K562 (cell line): ENCODE measurements around the gene FCGR2B. TPM values are rescaled to one million over a fixed set of nuclear protein-coding genes. Genes with fewer than 3 reads are reported as not detected.

Source experiments
- ATAC-seq: fragments of 200-7000 bp; cut with Tn5 transposase; 3 replicates; pipeline ENCODE4 v1.9.1; 2020; ENCODE audit warnings: moderate library complexity
- BruUV-seq: library from RNA; stranded (reverse); fragments of 400-500 nt; replicated peaks from 2 replicates; lab custom pipeline; 2021; lab: Mats Ljungman, UMichigan
- CTCF ChIA-PET: fragments of 300-600 bp; formaldehyde crosslinking; extraction: SDS; loops from one replicate; lab custom pipeline; 2021; ENCODE audit warnings: low intra/inter-chr PET ratio; lab: Yijun Ruan, JAX
- POLR2A ChIA-PET: fragments of 300-600, 350-650 bp; sonication (Branson Sonifier 250); formaldehyde crosslinking; extraction: SDS; loops from one replicate; lab custom pipeline; 2021; ENCODE audit warnings: antibody characterized with exemption, inconsistent platforms; lab: Yijun Ruan, JAX
- DNase-seq, 4 experiments: peaks; one replicate each; pipeline versions ENCODE4 v3.0.0 to v3.0.0-alpha.2; 2011 to 2018; ENCODE audit warnings: low spot score in 3 of 4, mixed read lengths in 3 of 4; ENCODE audit errors: extremely low read depth in 1 of 4
- FAIRE-seq: peaks from 2 replicates; lab custom pipeline; 2011; peaks lifted over from hg19 to GRCh38; lab: Jason Lieb, UNC
- H2AFZ ChIP-seq: 2 replicates; pipeline ENCODE4 v1.6.0; 2011; ENCODE audit warnings: low read depth, low read length, control low read depth, inconsistent platforms
- H3K27ac ChIP-seq: fragments of 200-600 bp; 3 replicates; pipeline ENCODE4 v1.8.0; 2011; ENCODE audit warnings: low read depth, mild to moderate bottlenecking, control low read depth, inconsistent platforms, low read length, moderate library complexity, mixed read lengths; ENCODE audit errors: extremely low read depth
- H3K27me3 ChIP-seq, 2 experiments: fragments of 300-600 bp in 1 of 2; 2 replicates in 1 of 2; 3 replicates in 1 of 2; pipeline versions ENCODE4 v1.6.0 to v1.8.0; 2011; ENCODE audit warnings: inconsistent platforms in 2 of 2, low read length in 2 of 2, mild to moderate bottlenecking in 1 of 2, mixed read lengths in 1 of 2, moderate library complexity in 1 of 2; ENCODE audit not compliant: control insufficient read depth in 2 of 2, insufficient read depth in 2 of 2
- H3K36me3 ChIP-seq: fragments of 300-600 bp; 3 replicates; pipeline ENCODE4 v1.8.0; 2011; ENCODE audit warnings: mild to moderate bottlenecking, low read length, inconsistent platforms; ENCODE audit not compliant: control insufficient read depth, insufficient read depth
- H3K4me1 ChIP-seq, 2 experiments: fragments of 200-600 bp in 1 of 2; replicated peaks in 1 of 2; 2 replicates in 1 of 2; 3 replicates in 1 of 2; pipeline versions ENCODE4 v1.5.1 to v1.8.0; 2011; ENCODE audit warnings: inconsistent platforms in 2 of 2, low read length in 2 of 2, mild to moderate bottlenecking in 1 of 2, mixed read lengths in 1 of 2, moderate library complexity in 1 of 2; ENCODE audit not compliant: control insufficient read depth in 2 of 2, insufficient read depth in 2 of 2
- H3K4me2 ChIP-seq: 2 replicates; pipeline ENCODE4 v1.6.1; 2011; ENCODE audit warnings: low read length, control low read depth, inconsistent platforms, mixed read lengths; ENCODE audit not compliant: insufficient read depth
- H3K4me3 ChIP-seq: fragments of 200-600 bp; sonication (generic), shearing (Covaris generic); 2 replicates; pipeline ENCODE4 v1.5.1; 2016; ENCODE audit warnings: control low read depth, inconsistent platforms
- H3K79me2 ChIP-seq: fragments of 200-600 bp; 3 replicates; pipeline ENCODE4 v1.8.0; 2011; ENCODE audit warnings: low read length, inconsistent platforms; ENCODE audit not compliant: control insufficient read depth, insufficient read depth
- H3K9ac ChIP-seq, 2 experiments: 2 replicates each; pipeline versions ENCODE4 v1.6.0 to v1.6.1; 2011; ENCODE audit warnings: low read depth in 2 of 2, low read length in 2 of 2, control low read depth in 1 of 2, inconsistent platforms in 1 of 2, mild to moderate bottlenecking in 1 of 2, mixed read lengths in 1 of 2; ENCODE audit not compliant: insufficient read depth in 1 of 2
- H3K9me1 ChIP-seq: one replicate; pipeline ENCODE4 v1.6.0; 2011; ENCODE audit warnings: inconsistent platforms, mild to moderate bottlenecking, low read length, moderate library complexity; ENCODE audit not compliant: control insufficient read depth, insufficient read depth
- H3K9me3 ChIP-seq: replicated peaks from 2 replicates; pipeline ENCODE4 v1.5.1; 2011; ENCODE audit warnings: low read depth, low read length, inconsistent platforms; ENCODE audit not compliant: control insufficient read depth, insufficient read depth
- H4K20me1 ChIP-seq: replicated peaks from 2 replicates; pipeline ENCODE4 v1.6.1; 2011; ENCODE audit warnings: low read length, inconsistent platforms, mixed read lengths; ENCODE audit not compliant: control insufficient read depth, insufficient read depth
- BRD4 ChIP-seq: fragments of 200-600 bp; sonication (generic); IDR thresholded peaks from 2 replicates; pipeline ENCODE4 v1.6.1; 2017; ENCODE audit warnings: inconsistent platforms
- HCFC1 ChIP-seq: IDR thresholded peaks from 2 replicates; pipeline ENCODE4 v1.6.1; 2012; ENCODE audit warnings: low read depth, low read length, improper control_type of control experiment
- TAF7 ChIP-seq: fragments of 450-650 bp; IDR thresholded peaks from 2 replicates; pipeline ENCODE4 v1.6.1; 2016; ENCODE audit warnings: missing genetic modification characterization, missing compliant biosample characterization
- YBX1 ChIP-seq: fragments of 450-650 bp; IDR thresholded peaks from 2 replicates; pipeline ENCODE4 v1.7.1; 2016; ENCODE audit warnings: mild to moderate bottlenecking
- ZFPM2 ChIP-seq: fragments of 250-450 bp; sonication (Bioruptor Pico); IDR thresholded peaks from 2 replicates; pipeline ENCODE4 v1.5.1; 2022; ENCODE audit warnings: mild to moderate bottlenecking
- ZNF408 ChIP-seq: fragments of 250-450 bp; sonication (Bioruptor Pico); IDR thresholded peaks from 2 replicates; pipeline ENCODE4 v1.4.0; 2020; ENCODE audit warnings: low read depth, mild to moderate bottlenecking, moderate library complexity
- WGBS: fragments of 100-300 bp; shearing (Covaris generic); methylation state at CpG from one replicate; pipeline ENCODE4 v1.1.6; 2016; ENCODE audit warnings: low coverage, mixed read lengths; ENCODE audit not compliant: insufficient coverage; ENCODE audit errors: missing lambda C conversion rate; 5-methylcytosine and 5-hydroxymethylcytosine counted together
- in situ Hi-C: fragments of 300-500 bp; cut with MboI; formaldehyde crosslinking; loops from 4 replicates; pipeline ENCODE4 v1.15.0; 2018; ENCODE audit warnings: inconsistent platforms, mixed read lengths
- intact Hi-C: fragments of 100-400 bp; cut with micrococcal nuclease; formaldehyde crosslinking; loops from 2 replicates; pipeline ENCODE4 v1.14.2; 2022
- polyA plus RNA-seq, 8 experiments: library from polyadenylated mRNA; depleted of rRNA in 4 of 8; stranded (reverse) in 5 of 8; unstranded in 3 of 8; fragments of >200 nt; fragmentation: Nextera tagmentation in 2 of 8; fragmentation: Illumina TruSeq in 1 of 8; extraction: Ambion mirVana in 2 of 8; extraction: Trizol in 1 of 8; gene quantifications; 2 replicates each; pipeline versions ENCODE4 v1.2.1 to v1.2.3, GENCODE V29; 2011 to 2014; ENCODE audit warnings: inconsistent platforms in 1 of 8, missing spikeins in 1 of 8
- total RNA-seq, 7 experiments: library from RNA; depleted of rRNA in 6 of 7; stranded (reverse); fragments of >200 nt in 6 of 7; fragmentation: Illumina TruSeq in 2 of 7; extraction: Trizol in 2 of 7; gene quantifications; 2 replicates each; pipeline versions ENCODE4 v1.2.1 to v1.2.3, GENCODE V29; 2011 to 2021; ENCODE audit warnings: low replicate concordance in 1 of 7
- TF ChIP-seq, protein P1 (sequence below): sonication (generic); formaldehyde crosslinking; IDR thresholded peaks from 2 replicates; pipeline ENCODE4 v1.8.1; 2023; ENCODE audit warnings: mild to moderate bottlenecking, missing genetic modification reagents
- TF ChIP-seq, protein P2 (sequence below): fragments of 450-650 bp; IDR thresholded peaks from 2 replicates; pipeline ENCODE4 v1.6.1; 2016

FCGR2B gene
- total and polyA plus RNA-seq, 9 of the 15 experiments (the other 6 are each of a cell fraction or from before 2014, with no cell fraction given) = 1.7 to 8.9 (median 3.9) TPM

DNA sequence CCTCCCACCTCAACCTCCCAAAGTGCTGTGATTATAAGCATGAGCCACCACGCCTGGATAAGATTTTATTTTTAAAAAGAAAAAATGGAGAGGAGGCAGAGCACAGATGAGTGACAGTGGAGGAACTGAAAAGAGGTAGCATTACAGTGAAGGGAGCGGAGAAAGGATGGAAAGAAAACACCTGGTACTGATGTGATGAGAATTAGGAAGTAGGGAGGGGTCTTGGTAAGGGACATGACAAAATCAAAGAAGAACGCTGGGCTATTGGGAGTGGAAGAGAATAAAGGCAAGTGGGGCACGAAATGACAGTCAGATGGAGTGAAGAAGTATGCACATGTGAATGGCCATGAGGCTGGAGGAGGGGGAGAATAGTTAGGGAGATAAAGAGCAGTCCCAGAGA, 46.4 kb downstream of the FCGR2B start:
- intact Hi-C loops = no loop called here
- in situ Hi-C loops = no loop called here
- Histone ChIP-seq H3K9me1 (no peaks in the 10 kb centered on the region), H3K9ac (no peak overlapping the region), H3K27me3 (no peaks in the 10 kb centered on the region), H3K79me2 (no peaks in the 10 kb centered on the region), H3K9me3 (no peaks in the 10 kb centered on the region), H3K27ac (no peak overlapping the region), H2AFZ (no peak overlapping the region), H4K20me1 (no peaks in the 10 kb centered on the region), H3K4me3 (no peak overlapping the region), H3K4me2 (no peak overlapping the region), H3K4me1 (peaks cover 8 to 36% of the 10 kb centered on the region in 2 experiments), H3K36me3 (no peaks in the 10 kb centered on the region)
- FAIRE-seq (no peak), DNase-seq (no peak), ATAC-seq (no peak)
- BruUV-seq = no TSS peak
- CTCF ChIA-PET = interaction anchor here (1.6 kb wide), 1 partner anchor 13 kb away, joined by 3 read pairs; no protein-coding TSS in a partner anchor
- POLR2A ChIA-PET = interaction anchor here (2.0 kb wide), 1 partner anchor 17 kb away, joined by 5 read pairs; no protein-coding TSS in a partner anchor
- no peak for TF ChIP-seq BRD4
- TF ChIP-seq TAF7 (tag) = 0 out of 2 replicates have a peak, but pooled peaks have one; percentile 15
- TF ChIP-seq YBX1 = no peak
- TF ChIP-seq, protein P1, sequence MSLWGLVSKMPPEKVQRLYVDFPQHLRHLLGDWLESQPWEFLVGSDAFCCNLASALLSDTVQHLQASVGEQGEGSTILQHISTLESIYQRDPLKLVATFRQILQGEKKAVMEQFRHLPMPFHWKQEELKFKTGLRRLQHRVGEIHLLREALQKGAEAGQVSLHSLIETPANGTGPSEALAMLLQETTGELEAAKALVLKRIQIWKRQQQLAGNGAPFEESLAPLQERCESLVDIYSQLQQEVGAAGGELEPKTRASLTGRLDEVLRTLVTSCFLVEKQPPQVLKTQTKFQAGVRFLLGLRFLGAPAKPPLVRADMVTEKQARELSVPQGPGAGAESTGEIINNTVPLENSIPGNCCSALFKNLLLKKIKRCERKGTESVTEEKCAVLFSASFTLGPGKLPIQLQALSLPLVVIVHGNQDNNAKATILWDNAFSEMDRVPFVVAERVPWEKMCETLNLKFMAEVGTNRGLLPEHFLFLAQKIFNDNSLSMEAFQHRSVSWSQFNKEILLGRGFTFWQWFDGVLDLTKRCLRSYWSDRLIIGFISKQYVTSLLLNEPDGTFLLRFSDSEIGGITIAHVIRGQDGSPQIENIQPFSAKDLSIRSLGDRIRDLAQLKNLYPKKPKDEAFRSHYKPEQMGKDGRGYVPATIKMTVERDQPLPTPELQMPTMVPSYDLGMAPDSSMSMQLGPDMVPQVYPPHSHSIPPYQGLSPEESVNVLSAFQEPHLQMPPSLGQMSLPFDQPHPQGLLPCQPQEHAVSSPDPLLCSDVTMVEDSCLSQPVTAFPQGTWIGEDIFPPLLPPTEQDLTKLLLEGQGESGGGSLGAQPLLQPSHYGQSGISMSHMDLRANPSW (CRISPR knock-in tag) = no peak
- TF ChIP-seq, protein P2, sequence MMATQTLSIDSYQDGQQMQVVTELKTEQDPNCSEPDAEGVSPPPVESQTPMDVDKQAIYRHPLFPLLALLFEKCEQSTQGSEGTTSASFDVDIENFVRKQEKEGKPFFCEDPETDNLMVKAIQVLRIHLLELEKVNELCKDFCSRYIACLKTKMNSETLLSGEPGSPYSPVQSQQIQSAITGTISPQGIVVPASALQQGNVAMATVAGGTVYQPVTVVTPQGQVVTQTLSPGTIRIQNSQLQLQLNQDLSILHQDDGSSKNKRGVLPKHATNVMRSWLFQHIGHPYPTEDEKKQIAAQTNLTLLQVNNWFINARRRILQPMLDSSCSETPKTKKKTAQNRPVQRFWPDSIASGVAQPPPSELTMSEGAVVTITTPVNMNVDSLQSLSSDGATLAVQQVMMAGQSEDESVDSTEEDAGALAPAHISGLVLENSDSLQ = peak; percentile 35; the same call in 1 of the 2 replicates
- no peak for TF ChIP-seq HCFC1
- no peak for TF ChIP-seq ZNF408
- TF ChIP-seq ZFPM2 (CRISPR knock-in tag) = no peak
- WGBS = 20% methylated on average over 3 of the region's 4 CpGs
